GM10266 (cell line): Measurements from ENCODE around the gene NUDC.

Experiments used
- DNase-seq: peaks from one replicate; pipeline ENCODE4 v3.0.0; 2012; ENCODE audit errors: extremely low spot score
- CTCF ChIP-seq: IDR thresholded peaks from 2 replicates; pipeline ENCODE4 v1.5.1; 2012; ENCODE audit warnings: mild to moderate bottlenecking, low read depth; ENCODE audit not compliant: control insufficient read depth, insufficient read depth; ENCODE audit errors: missing control alignments

NUDC gene

GRCh38 chr1:26900815-26901511 is 20.6 kb upstream of the NUDC start:
- TF ChIP-seq CTCF: no peak
- DNase-seq: no peak

GRCh38 chr1:26907071-26907917 is 14.2 kb upstream of the NUDC start:
- TF ChIP-seq CTCF: no peak
- no peak for DNase-seq

GRCh38 chr1:26909951-26910342 is 11.6 kb upstream of the NUDC start:
- TF ChIP-seq CTCF: no peak
- DNase-seq: no peak

- no peak for DNase-seq
- TF ChIP-seq CTCF: no peak
Measured at GRCh38 chr1:26910343-26911160, 11.0 kb upstream of the NUDC start.

- no peak for DNase-seq
- no peak for TF ChIP-seq CTCF
Measured at GRCh38 chr1:26911399-26912146, 10.0 kb upstream of the NUDC start.

- DNase-seq: no peak
- TF ChIP-seq CTCF: no peak
Measured at GRCh38 chr1:26912147-26912490, 9.4 kb upstream of the NUDC start.
